Measurements from ENCODE around the gene GPR15LG.

DNA sequence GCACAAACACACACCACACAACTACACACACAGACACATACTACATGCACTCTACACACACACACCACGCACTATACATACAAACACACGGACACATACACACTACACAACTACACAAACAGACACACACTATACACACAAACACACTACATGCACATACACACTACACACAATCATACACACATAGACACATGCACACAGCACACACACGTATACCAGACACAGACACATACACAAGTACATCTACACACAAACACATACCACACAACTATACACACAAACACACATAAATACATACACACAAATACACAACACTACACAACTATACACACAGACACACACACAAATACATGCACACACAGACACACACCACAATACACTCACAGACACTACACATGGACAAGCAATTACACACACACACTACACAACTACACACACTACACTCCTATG, 4.6 kb downstream of the GPR15LG start:
- TF ChIP-seq, protein P1, sequence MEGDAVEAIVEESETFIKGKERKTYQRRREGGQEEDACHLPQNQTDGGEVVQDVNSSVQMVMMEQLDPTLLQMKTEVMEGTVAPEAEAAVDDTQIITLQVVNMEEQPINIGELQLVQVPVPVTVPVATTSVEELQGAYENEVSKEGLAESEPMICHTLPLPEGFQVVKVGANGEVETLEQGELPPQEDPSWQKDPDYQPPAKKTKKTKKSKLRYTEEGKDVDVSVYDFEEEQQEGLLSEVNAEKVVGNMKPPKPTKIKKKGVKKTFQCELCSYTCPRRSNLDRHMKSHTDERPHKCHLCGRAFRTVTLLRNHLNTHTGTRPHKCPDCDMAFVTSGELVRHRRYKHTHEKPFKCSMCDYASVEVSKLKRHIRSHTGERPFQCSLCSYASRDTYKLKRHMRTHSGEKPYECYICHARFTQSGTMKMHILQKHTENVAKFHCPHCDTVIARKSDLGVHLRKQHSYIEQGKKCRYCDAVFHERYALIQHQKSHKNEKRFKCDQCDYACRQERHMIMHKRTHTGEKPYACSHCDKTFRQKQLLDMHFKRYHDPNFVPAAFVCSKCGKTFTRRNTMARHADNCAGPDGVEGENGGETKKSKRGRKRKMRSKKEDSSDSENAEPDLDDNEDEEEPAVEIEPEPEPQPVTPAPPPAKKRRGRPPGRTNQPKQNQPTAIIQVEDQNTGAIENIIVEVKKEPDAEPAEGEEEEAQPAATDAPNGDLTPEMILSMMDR (IDR thresholded peaks at IDR 0.05): no peak
- TF ChIP-seq POLR2A (IDR thresholded peaks at IDR 0.05): no peak
